ENCODE data around the gene TTLL10.

TTLL10 gene

GRCh38 chr1:1226566-1227362 is 53.1 kb downstream of the TTLL10 start:
- no peak for DNase-seq

- no peak for DNase-seq
Measured at GRCh38 chr1:1227386-1227785, 53.7 kb downstream of the TTLL10 start.

- DNase-seq, result no peak
Measured at GRCh38 chr1:1228187-1228586, 54.5 kb downstream of the TTLL10 start.

- no peak for DNase-seq
Measured at GRCh38 chr1:1228596-1229321, 55.1 kb downstream of the TTLL10 start.

GRCh38 chr1:1229770-1230169 is 56.1 kb downstream of the TTLL10 start:
- no peak for DNase-seq

- no peak for DNase-seq
Measured at GRCh38 chr1:1230656-1231399, 57.1 kb downstream of the TTLL10 start.

- peak; percentile 91 for DNase-seq
Measured at GRCh38 chr1:1231400-1232207, 57.9 kb downstream of the TTLL10 start, which contains the start of gene SDF4. Gene SDF4 (minus strand): TSS chr1:1232001. CDS start chr1:1228772, 3,229 bp downstream.

GRCh38 chr1:1232208-1232795 is 58.6 kb downstream of the TTLL10 start, which contains the start of gene B3GALT6:
Gene B3GALT6 (plus strand): TSS chr1:1232237. CDS start chr1:1232279, 42 bp downstream.
- DNase-seq, result no peak

- no peak for DNase-seq
Measured at GRCh38 chr1:1232796-1233566, 59.3 kb downstream of the TTLL10 start.

- no peak for DNase-seq
Measured at GRCh38 chr1:1233567-1233892, 59.9 kb downstream of the TTLL10 start.

GRCh38 chr1:1234180-1234808 is 60.6 kb downstream of the TTLL10 start:
- DNase-seq, result no peak

- no peak for DNase-seq
Measured at GRCh38 chr1:1235016-1235744, 61.5 kb downstream of the TTLL10 start.

GRCh38 chr1:1236176-1236763 is 62.6 kb downstream of the TTLL10 start:
- no peak for DNase-seq

- no peak for DNase-seq
Measured at GRCh38 chr1:1236945-1237873, 63.5 kb downstream of the TTLL10 start.

GRCh38 chr1:1237874-1238701 is 64.4 kb downstream of the TTLL10 start:
- DNase-seq, result no peak

GRCh38 chr1:1238702-1239178 is 65.1 kb downstream of the TTLL10 start:
- no peak for DNase-seq

- DNase-seq, result no peak
Measured at GRCh38 chr1:1239227-1239613, 65.5 kb downstream of the TTLL10 start.

Data from NCI-H2081 treated with DMSO at 0.1 percent for 48 hours (cell line).